Liver (tissue), 3 donors: Measurements from ENCODE around the gene NOS1AP.

ENCODE experiments used
- EGR1 ChIP-seq, 2 donors: IDR thresholded peaks; 2 replicates each; pipeline ENCODE4 v1.6.1; 2016 to 2018; ENCODE audit warnings: antibody characterized with exemption in 2 of 2, low read depth in 2 of 2
- JUND ChIP-seq, 2 donors: IDR thresholded peaks; 2 replicates each; pipeline ENCODE4 v1.6.1; 2016; ENCODE audit warnings: antibody characterized with exemption in 2 of 2
- NR2F2 ChIP-seq: IDR thresholded peaks from 2 replicates; pipeline ENCODE4 v1.6.1; 2016; ENCODE audit warnings: antibody characterized with exemption
- RXRA ChIP-seq, 2 donors: IDR thresholded peaks; 2 replicates each; pipeline ENCODE4 v1.6.1; 2017 to 2018; ENCODE audit warnings: antibody characterized with exemption in 2 of 2, mild to moderate bottlenecking in 1 of 2
- SP1 ChIP-seq: IDR thresholded peaks from 2 replicates; pipeline ENCODE4 v1.6.1; 2018; ENCODE audit warnings: antibody characterized with exemption, mild to moderate bottlenecking
- TAF1 ChIP-seq: conservative IDR thresholded peaks from 2 replicates; pipeline ENCODE4 v1.6.1; 2016; ENCODE audit warnings: antibody characterized with exemption, mild to moderate bottlenecking
- YY1 ChIP-seq: IDR thresholded peaks from 2 replicates; pipeline ENCODE4 v1.6.1; 2016; ENCODE audit warnings: antibody characterized with exemption, mild to moderate bottlenecking
- TF ChIP-seq, protein P1 (sequence below): fragments of 150-350 bp; IDR thresholded peaks from 2 replicates; pipeline ENCODE4 v1.5.1; 2017; ENCODE audit warnings: improper control_type of control experiment, low read depth, low read length; ENCODE audit not compliant: missing input control
- TF ChIP-seq, protein P2 (sequence below): IDR thresholded peaks from 2 replicates; pipeline ENCODE4 v1.6.1; 2016; ENCODE audit warnings: antibody characterized with exemption, mild to moderate bottlenecking
- TF ChIP-seq, protein P3 (sequence below): IDR thresholded peaks from 2 replicates; pipeline ENCODE4 v1.6.1; 2016; ENCODE audit warnings: antibody characterized with exemption
- donor health status: healthy.
- donor health status: healthy.

DNA sequence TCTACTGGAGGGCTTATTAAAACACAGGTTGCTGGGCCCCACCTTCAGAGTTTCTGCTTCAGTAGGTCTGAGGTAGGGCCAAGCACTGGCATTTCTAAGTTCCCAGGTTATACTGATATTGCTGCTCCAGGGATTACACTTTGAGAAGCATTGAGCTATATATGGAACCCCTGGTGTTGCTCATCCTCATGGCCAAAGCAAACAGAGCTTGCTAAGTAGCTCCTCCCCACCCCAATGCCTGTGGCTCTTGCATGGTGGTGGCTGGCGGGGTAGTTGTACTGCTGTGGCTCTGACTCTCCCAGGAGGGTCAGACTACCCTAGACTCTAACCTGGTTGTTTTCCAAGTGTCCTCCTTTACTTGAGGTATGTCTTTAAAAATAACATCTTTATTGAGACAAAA is 163.6 kb downstream of the NOS1AP start:
- TF ChIP-seq, protein P1, sequence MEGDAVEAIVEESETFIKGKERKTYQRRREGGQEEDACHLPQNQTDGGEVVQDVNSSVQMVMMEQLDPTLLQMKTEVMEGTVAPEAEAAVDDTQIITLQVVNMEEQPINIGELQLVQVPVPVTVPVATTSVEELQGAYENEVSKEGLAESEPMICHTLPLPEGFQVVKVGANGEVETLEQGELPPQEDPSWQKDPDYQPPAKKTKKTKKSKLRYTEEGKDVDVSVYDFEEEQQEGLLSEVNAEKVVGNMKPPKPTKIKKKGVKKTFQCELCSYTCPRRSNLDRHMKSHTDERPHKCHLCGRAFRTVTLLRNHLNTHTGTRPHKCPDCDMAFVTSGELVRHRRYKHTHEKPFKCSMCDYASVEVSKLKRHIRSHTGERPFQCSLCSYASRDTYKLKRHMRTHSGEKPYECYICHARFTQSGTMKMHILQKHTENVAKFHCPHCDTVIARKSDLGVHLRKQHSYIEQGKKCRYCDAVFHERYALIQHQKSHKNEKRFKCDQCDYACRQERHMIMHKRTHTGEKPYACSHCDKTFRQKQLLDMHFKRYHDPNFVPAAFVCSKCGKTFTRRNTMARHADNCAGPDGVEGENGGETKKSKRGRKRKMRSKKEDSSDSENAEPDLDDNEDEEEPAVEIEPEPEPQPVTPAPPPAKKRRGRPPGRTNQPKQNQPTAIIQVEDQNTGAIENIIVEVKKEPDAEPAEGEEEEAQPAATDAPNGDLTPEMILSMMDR: no peak
- TF ChIP-seq SP1 (no peak), NR2F2 (no peak), JUND (IDR thresholded peaks at IDR 0.05) (no peak), TAF1 (no peak), YY1 (no peak), EGR1 (IDR thresholded peaks at IDR 0.05; ENCODE audit: low read depth in 2 of 2) (no peak), RXRA (IDR thresholded peaks at IDR 0.05) (peak in 1 of 2 donors; percentile 4)
- TF ChIP-seq, protein P2, sequence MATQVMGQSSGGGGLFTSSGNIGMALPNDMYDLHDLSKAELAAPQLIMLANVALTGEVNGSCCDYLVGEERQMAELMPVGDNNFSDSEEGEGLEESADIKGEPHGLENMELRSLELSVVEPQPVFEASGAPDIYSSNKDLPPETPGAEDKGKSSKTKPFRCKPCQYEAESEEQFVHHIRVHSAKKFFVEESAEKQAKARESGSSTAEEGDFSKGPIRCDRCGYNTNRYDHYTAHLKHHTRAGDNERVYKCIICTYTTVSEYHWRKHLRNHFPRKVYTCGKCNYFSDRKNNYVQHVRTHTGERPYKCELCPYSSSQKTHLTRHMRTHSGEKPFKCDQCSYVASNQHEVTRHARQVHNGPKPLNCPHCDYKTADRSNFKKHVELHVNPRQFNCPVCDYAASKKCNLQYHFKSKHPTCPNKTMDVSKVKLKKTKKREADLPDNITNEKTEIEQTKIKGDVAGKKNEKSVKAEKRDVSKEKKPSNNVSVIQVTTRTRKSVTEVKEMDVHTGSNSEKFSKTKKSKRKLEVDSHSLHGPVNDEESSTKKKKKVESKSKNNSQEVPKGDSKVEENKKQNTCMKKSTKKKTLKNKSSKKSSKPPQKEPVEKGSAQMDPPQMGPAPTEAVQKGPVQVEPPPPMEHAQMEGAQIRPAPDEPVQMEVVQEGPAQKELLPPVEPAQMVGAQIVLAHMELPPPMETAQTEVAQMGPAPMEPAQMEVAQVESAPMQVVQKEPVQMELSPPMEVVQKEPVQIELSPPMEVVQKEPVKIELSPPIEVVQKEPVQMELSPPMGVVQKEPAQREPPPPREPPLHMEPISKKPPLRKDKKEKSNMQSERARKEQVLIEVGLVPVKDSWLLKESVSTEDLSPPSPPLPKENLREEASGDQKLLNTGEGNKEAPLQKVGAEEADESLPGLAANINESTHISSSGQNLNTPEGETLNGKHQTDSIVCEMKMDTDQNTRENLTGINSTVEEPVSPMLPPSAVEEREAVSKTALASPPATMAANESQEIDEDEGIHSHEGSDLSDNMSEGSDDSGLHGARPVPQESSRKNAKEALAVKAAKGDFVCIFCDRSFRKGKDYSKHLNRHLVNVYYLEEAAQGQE: no peak
- TF ChIP-seq, protein P3, sequence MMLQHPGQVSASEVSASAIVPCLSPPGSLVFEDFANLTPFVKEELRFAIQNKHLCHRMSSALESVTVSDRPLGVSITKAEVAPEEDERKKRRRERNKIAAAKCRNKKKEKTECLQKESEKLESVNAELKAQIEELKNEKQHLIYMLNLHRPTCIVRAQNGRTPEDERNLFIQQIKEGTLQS: no peak
